ENCODE results near the gene ZBTB38.

GRCh38 chr3:141382571-141382970, 14.3 kb downstream of the ZBTB38 start:
- TF ChIP-seq CTCF (IDR thresholded peaks at IDR 0.05) (no peak), POLR2A (IDR thresholded peaks at IDR 0.05) (no peak)

All from ovary (tissue), 3 donors.